CD4-positive, alpha-beta T cell treated with Interleukin-6 at 100 ng/mL for 8 hours (primary cell): ENCODE measurements around the gene NME8.
"Not testable (repeated sequence)": the region's sequence is repeated elsewhere in the genome, so short reads cannot be mapped to it uniquely, and the experiment has no call there.

Source experiments
- DNase-seq: peaks from one replicate; pipeline ENCODE4 v3.0.0-alpha.2; 2020; ENCODE audit warnings: mixed read lengths, low spot score

The NME8 gene, protein sequence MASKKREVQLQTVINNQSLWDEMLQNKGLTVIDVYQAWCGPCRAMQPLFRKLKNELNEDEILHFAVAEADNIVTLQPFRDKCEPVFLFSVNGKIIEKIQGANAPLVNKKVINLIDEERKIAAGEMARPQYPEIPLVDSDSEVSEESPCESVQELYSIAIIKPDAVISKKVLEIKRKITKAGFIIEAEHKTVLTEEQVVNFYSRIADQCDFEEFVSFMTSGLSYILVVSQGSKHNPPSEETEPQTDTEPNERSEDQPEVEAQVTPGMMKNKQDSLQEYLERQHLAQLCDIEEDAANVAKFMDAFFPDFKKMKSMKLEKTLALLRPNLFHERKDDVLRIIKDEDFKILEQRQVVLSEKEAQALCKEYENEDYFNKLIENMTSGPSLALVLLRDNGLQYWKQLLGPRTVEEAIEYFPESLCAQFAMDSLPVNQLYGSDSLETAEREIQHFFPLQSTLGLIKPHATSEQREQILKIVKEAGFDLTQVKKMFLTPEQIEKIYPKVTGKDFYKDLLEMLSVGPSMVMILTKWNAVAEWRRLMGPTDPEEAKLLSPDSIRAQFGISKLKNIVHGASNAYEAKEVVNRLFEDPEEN

GRCh38 chr7:37848297-37848696 lies at the start of gene NME8:
TSS of gene NME8 (plus strand) at chr7:37848597. CDS start at chr7:37850267, 1,670 bp downstream.
- DNase-seq, result no peak

DNA sequence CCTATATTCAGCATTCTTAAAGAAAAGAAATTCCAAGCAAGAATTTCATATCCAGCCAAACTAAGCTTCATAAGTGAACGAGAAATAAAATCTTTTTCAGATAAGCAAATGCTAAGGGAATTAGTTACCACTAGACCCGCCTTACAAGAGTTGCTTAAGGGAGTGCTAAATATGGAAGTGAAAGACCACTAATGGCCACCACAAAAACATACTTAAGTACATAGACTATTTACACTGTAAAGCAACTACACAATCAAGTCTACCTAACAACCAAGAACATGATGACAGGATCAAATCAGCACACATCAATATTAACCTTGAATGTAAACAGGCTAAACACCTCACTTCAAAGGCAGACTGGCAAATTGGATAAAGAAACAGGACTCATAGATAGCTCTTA lies 42.2 kb upstream of the NME8 start:
- no peak for DNase-seq

DNA sequence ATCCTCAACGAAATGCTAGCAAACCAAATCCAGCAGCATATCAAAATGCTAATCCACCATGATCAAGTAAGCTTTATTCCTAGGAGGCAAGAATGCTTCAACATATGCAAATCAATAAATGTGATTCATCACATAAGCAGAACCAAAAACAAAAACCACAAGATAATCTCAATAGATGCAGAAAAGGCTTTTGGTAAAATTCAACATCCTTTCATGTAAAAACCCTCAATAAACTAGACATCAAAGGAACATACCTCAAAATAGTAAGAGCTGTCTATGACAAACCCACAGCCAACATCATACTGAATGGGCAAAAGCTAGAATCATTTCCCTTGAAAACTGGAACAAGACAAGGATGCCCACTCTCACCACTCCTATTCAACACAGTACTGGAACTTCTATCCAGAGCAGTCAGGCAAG lies 36.2 kb upstream of the NME8 start:
- DNase-seq, result not testable (repeated sequence)

DNA sequence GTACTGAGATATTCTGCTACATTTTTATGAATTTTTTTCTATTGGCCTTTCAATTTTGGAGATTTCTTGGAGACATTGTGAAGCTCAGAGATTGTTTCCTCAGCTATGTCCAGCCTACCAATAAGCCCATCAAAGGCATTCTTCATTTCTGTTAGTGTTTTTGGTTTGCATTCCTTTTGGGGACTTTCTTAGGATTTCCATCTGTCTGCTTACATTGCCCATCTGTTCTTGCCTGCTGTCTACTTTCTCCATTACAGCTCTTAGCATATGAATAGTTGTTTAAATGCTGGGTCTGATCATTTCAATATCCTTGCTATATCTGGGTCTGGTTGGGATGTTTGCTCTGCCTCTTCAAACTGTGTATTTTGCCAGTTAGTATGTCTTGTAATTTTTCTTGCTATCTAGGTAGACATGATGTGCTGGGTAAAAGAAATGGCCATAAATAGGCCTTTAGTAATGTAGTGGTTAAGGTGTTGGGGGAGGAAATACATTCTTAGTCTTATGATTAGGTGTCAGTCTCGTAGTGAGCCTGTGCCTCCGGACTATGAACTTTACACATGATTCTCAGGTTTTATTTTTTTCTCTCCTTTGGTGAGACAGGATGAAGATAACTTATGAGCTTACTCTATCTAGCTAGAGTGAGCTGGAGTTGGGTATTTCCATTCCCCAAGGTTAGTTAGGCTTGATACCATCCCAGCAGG lies 32.6 kb upstream of the NME8 start:
- DNase-seq, result no peak

- DNase-seq, result no peak
These were observed 31.3 kb upstream of the NME8 start for GRCh38 chr7:37816922-37817590.

DNA sequence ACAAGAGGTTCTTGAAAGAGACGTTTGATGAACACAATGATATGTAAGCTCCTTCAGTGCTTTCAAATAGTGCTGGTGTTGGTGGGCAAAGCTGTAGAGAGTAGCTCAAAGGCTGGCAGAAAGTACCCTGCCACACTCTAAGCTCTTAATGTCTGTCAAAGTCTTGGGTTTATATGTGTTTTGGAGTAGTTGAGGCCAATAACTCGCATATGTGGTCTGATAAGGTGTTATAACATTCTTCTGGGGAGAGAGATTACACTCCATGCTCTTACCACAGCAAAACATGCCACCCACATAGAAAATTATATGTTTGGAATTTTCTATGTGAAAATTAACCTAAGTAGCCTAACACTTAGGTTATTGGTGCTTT lies 30.8 kb upstream of the NME8 start:
- DNase-seq, result no peak

DNA sequence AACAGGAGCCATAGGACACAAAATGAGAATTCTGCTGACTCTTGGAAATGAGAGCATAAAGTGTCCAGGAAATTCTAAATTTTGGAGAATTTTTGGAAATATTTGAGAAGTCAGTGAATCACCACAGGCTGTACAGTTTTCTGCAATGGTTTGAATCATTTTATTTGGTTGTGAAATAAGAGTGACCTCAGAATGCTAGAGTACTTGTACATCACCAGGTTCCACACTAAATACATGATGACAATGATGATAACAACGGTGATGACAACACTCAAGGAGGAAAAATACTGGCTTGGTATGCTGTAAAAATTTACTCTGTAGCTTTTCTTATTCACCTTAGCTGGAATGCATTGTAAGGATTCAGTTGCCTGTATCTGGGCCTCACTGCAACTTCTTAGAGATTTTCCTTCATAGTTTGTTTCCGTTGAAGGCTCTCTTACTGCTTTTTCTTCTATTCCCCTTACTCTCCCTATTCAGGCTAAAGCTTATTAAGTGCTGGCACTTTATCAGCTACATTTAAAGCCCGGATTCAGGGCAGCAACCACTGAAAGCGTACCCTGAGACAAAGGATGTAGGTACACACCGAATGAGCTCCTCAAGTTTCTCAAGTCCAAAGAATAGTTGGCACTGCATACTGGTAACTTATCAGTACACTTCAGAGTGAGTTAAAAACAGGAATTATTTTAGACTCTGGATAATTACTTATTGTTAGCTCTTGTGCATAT lies 30.2 kb upstream of the NME8 start:
- no peak for DNase-seq

DNA sequence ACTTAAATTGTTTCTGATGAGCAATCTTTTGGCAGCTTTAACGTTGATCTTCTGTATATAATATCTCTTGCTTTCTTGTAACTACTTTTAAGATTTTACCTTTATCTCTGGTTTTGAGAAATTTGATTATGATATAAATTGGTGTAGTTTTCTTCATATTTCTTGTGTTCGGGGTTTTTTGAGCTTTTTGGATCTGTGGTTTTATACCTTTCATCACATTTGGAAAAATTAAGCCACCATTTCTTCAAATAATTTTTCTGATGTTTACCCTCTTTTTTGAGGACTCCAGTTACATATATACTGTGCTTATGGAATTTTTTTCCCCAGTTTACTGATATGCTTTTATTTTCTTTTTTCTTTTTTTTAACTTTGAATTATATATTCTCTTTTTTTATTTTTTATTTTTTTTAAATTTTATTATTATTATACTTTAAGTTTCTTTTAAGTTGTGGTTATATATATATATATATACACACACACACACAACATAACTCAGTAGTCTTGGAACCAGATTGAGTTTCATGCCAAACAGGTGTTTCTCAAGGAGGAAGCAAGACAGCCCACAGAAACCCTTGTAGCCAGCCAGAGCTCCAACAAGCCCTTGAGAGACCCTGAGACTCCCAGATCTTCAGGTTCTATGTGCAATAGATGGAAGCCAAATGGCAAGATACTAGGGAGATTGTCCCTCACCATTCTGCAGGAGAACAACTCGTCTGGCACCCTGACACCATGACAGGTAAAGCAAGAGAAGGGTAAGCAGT lies 27.5 kb upstream of the NME8 start:
- no peak for DNase-seq

DNA sequence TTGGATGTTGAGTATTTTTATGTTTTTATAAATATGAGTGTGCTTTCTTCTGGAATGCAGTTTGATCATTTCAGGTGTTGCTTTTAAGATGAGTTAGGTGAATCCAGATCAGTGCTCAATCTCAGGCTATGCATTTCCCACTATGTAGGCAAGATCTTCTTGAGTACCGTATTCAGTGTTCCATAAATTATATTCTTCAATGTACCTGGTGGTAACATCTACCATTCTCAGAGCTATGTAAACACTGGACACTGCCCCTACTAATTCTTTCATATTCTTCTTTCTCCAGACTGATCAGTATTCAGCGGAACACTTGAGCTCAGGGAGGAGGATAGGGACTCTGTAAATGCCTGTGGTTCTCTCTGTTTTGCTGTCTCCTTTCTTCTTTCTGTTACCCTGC lies 25.5 kb upstream of the NME8 start:
- no peak for DNase-seq

- no peak for DNase-seq
These were observed 24.8 kb upstream of the NME8 start for GRCh38 chr7:37823557-37823956.

DNA sequence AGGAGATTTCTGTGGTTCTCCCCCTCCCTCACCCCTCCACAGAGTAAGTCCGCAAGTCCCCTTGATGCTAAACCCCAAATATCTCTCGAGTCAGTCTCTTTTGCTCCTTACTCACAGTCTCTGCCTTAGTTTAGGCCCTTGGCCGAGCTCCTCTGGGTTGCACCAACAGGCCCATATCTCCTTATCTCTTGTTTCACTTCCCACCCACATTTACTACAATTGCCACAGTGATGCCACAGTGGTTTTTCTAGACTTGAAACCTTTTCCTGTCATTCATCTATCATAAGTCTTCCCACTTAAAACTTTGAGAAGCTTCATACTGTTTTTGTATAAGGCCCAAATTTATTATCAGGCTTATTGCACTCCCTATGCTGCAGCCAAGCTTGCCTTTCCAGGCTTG lies 23.4 kb upstream of the NME8 start:
- DNase-seq, result no peak

- no peak for DNase-seq
These were observed 21.6 kb upstream of the NME8 start for GRCh38 chr7:37826825-37827224.

- DNase-seq, result no peak
These were observed 17.2 kb upstream of the NME8 start for GRCh38 chr7:37831244-37831643.

GRCh38 chr7:37832194-37832593 lies 16.2 kb upstream of the NME8 start:
- DNase-seq, result no peak

DNA sequence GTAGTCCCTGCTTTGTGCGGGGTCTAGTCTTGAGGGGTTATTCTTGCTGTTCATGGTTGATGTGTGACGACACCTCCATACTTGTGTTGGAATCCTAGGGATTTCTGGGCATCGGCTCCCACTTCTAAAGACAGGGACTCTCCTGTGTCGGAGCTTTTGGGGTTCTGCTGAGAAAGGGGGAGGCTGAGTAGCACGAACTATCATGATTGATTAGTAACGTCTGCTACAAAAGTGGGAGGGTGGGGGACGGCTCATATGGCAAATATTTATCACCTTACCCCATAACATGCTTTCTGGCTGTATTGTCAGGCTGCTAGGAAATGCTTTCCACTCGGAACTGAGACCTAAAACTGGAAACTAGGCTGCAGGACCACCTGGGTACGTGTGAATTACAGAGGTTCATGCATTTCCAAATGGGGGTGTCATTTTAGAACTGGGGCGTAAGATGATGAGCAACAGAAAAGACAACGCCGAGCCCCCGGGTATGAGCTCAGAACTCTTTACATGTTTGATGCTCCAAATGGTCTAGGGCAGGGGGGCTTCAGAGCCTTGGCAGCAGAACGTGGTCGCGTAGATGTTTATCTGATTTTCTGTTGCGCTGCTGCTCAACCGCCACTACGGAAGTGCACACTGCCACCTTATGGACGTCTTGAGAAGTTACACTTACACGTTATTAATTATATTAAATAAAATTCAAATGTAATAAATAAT lies 15.1 kb upstream of the NME8 start:
- DNase-seq, result peak; percentile 32

GRCh38 chr7:37833818-37834146 lies 14.6 kb upstream of the NME8 start:
- DNase-seq, result no peak

DNA sequence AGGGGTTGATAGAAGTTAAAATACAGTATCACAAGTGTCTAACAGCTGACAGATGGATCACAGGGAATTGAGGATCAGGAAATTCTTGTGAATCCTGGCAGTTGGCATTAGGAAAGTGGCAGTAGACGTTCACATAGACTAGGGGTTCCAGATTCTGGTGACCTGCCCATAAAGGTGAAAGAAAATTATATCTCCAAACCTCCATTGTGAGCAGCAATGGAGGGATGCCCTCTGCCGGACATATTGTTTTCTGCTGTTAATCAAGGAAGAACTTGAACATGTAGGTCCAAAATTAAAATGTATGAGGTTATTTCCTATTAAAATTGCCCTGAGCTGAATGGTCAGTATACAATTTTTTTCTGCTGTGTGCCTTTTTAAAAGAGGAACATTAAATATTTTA lies 5.1 kb downstream of the NME8 start:
- no peak for DNase-seq

- DNase-seq, result no peak
These were observed 33.7 kb downstream of the NME8 start for GRCh38 chr7:37882086-37882485.

GRCh38 chr7:37893359-37893758 lies 45.0 kb downstream of the NME8 start:
- no peak for DNase-seq

GRCh38 chr7:37894671-37895070 lies 46.3 kb downstream of the NME8 start:
- no peak for DNase-seq
